ENCODE measurements around the gene ULK4. TPM values are rescaled to one million over a fixed set of nuclear protein-coding genes. Genes with fewer than 3 reads are reported as not detected.
"Not testable (repeated sequence)": the region's sequence is repeated elsewhere in the genome, so short reads cannot be mapped to it uniquely, and the experiment has no call there.

ULK4 gene
- total RNA-seq, 1 experiment from 2014 or later, result 14.3 TPM

DNA sequence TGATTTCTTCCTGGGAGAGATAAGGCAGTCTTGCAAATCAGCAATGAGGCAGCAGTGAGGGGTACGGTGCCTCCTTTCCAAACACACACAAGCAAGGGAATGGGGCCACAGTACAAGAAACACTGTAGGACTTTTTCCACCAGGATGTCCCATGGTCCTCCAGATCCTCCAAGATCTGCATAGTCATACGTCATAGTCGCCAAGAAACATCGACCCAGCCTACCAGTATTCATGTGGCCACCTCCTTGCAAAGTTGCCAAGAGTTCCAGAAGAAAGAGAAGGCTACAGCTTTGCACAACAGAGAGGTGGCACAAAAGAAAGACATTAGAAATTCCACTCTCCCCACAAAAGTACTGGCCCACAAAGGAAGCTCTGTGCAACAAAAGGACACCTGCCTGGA, 504.7 kb downstream of the ULK4 start:
- POLR2A ChIA-PET, result no interaction called here
- Histone ChIP-seq H3K36me3 (ENCODE audit: control insufficient read depth, insufficient read depth, low read length) (no peaks in the 10 kb centered on the region), H3K9me3 (ENCODE audit: control insufficient read depth, insufficient read depth, low read depth, low read length) (no peaks in the 10 kb centered on the region), H3K27ac (ENCODE audit: low read length) (no peak overlapping the region), H3K4me1 (ENCODE audit: control insufficient read depth, insufficient read depth, low read length) (no peaks in the 10 kb centered on the region), H3K4me3 (ENCODE audit: low read depth in 2 of 2, low read length in 2 of 2) (no peak overlapping the region), H3K27me3 (ENCODE audit: control insufficient read depth, insufficient read depth, low read length) (no peaks in the 10 kb centered on the region)
- DNase-seq (ENCODE audit: low read depth, low spot score) (no peak), ATAC-seq (no peak)
- TF ChIP-seq SIN3A (IDR thresholded peaks at IDR 0.05; ENCODE audit: borderline replicate concordance, insufficient read depth, low read depth, low read length) (no peak), TCF7L2 (IDR thresholded peaks at IDR 0.05; ENCODE audit: low read depth, low read length) (no peak), POLR2AphosphoS5 (IDR thresholded peaks at IDR 0.05; ENCODE audit: low read depth, low read length) (no peak)
- TF ChIP-seq, protein P1, sequence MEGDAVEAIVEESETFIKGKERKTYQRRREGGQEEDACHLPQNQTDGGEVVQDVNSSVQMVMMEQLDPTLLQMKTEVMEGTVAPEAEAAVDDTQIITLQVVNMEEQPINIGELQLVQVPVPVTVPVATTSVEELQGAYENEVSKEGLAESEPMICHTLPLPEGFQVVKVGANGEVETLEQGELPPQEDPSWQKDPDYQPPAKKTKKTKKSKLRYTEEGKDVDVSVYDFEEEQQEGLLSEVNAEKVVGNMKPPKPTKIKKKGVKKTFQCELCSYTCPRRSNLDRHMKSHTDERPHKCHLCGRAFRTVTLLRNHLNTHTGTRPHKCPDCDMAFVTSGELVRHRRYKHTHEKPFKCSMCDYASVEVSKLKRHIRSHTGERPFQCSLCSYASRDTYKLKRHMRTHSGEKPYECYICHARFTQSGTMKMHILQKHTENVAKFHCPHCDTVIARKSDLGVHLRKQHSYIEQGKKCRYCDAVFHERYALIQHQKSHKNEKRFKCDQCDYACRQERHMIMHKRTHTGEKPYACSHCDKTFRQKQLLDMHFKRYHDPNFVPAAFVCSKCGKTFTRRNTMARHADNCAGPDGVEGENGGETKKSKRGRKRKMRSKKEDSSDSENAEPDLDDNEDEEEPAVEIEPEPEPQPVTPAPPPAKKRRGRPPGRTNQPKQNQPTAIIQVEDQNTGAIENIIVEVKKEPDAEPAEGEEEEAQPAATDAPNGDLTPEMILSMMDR (IDR thresholded peaks at IDR 0.05), result no peak
- TF ChIP-seq, protein P2, sequence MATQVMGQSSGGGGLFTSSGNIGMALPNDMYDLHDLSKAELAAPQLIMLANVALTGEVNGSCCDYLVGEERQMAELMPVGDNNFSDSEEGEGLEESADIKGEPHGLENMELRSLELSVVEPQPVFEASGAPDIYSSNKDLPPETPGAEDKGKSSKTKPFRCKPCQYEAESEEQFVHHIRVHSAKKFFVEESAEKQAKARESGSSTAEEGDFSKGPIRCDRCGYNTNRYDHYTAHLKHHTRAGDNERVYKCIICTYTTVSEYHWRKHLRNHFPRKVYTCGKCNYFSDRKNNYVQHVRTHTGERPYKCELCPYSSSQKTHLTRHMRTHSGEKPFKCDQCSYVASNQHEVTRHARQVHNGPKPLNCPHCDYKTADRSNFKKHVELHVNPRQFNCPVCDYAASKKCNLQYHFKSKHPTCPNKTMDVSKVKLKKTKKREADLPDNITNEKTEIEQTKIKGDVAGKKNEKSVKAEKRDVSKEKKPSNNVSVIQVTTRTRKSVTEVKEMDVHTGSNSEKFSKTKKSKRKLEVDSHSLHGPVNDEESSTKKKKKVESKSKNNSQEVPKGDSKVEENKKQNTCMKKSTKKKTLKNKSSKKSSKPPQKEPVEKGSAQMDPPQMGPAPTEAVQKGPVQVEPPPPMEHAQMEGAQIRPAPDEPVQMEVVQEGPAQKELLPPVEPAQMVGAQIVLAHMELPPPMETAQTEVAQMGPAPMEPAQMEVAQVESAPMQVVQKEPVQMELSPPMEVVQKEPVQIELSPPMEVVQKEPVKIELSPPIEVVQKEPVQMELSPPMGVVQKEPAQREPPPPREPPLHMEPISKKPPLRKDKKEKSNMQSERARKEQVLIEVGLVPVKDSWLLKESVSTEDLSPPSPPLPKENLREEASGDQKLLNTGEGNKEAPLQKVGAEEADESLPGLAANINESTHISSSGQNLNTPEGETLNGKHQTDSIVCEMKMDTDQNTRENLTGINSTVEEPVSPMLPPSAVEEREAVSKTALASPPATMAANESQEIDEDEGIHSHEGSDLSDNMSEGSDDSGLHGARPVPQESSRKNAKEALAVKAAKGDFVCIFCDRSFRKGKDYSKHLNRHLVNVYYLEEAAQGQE (IDR thresholded peaks at IDR 0.05; ENCODE audit: insufficient read depth in 1 of 2, low read depth in 2 of 2, low read length in 1 of 2), result no peak
- intact Hi-C loops (cut with micrococcal nuclease; ENCODE audit: unreplicated experiment) (no loop called here), in situ Hi-C loops (cut with HindIII; ENCODE audit: low pct_unique_long_range_greater_than_20kb, low sequenced_read_pairs) (no loop called here)
- BruUV-seq (replicated peaks), result no TSS peak
- CTCF ChIA-PET, result no interaction called here

DNA sequence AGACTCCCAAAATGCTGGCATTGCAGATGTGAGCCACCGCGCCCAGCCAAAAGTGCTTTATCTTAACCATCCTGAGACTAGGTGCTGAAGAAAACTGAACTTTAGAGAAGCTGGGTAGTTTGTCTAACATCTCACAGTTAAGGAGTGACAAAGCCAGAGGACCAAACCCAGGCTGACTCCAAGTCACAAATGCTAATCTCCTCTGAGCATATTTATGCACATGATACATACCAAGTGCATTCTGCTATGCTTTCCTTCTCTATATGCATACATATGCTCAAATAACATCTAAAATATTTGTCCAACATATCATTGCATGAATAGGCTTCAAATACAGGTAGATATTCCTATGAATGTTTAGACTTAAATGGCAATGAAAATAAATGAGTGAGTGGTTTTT, 505.7 kb downstream of the ULK4 start:
- no peak for DNase-seq (ENCODE audit: low read depth, low spot score)
- TF ChIP-seq POLR2AphosphoS5 (IDR thresholded peaks at IDR 0.05; ENCODE audit: low read depth, low read length), result no peak
- TF ChIP-seq TCF7L2 (IDR thresholded peaks at IDR 0.05; ENCODE audit: low read depth, low read length), result no peak
- TF ChIP-seq, protein P1 (IDR thresholded peaks at IDR 0.05), result no peak
- no peak for TF ChIP-seq SIN3A (IDR thresholded peaks at IDR 0.05; ENCODE audit: borderline replicate concordance, insufficient read depth, low read depth, low read length)
- TF ChIP-seq, protein P2 (IDR thresholded peaks at IDR 0.05; ENCODE audit: insufficient read depth in 1 of 2, low read depth in 2 of 2, low read length in 1 of 2), result no peak
- Histone ChIP-seq H3K36me3 (ENCODE audit: control insufficient read depth, insufficient read depth, low read length) (no peaks in the 10 kb centered on the region), H3K4me1 (ENCODE audit: control insufficient read depth, insufficient read depth, low read length) (no peaks in the 10 kb centered on the region), H3K27me3 (ENCODE audit: control insufficient read depth, insufficient read depth, low read length) (no peaks in the 10 kb centered on the region), H3K9me3 (ENCODE audit: control insufficient read depth, insufficient read depth, low read depth, low read length) (no peaks in the 10 kb centered on the region), H3K4me3 (ENCODE audit: low read depth in 2 of 2, low read length in 2 of 2) (no peak overlapping the region), H3K27ac (ENCODE audit: low read length) (no peak overlapping the region)
- no peak for ATAC-seq
- intact Hi-C loops (cut with micrococcal nuclease; ENCODE audit: unreplicated experiment), result no loop called here
- POLR2A ChIA-PET, result no interaction called here
- in situ Hi-C loops (cut with HindIII; ENCODE audit: low pct_unique_long_range_greater_than_20kb, low sequenced_read_pairs), result no loop called here
- BruUV-seq (replicated peaks), result no TSS peak
- CTCF ChIA-PET, result no interaction called here

DNA sequence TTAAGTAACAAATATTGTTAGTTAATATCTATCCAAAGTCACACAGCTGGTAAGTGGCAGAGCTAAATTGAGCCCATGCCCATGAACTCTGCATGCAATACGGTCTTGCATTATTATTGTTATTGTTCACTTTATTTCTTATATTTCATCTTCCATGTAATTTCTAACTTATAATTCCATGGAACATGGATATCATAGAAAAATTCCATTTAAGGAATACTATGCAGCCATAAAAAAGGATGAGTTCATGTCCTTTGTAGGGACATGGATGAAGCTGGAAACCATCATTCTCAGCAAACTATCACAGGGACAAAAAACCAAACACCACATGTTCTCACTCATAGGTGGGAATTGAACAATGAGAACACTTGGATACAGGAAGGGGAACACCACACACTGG, 508.3 kb downstream of the ULK4 start:
- H3K4me1 ChIP-seq (ENCODE audit: control insufficient read depth, insufficient read depth, low read length); intact Hi-C loops (cut with micrococcal nuclease; ENCODE audit: unreplicated experiment); POLR2A ChIA-PET; BruUV-seq (replicated peaks); H3K27me3 ChIP-seq (ENCODE audit: control insufficient read depth, insufficient read depth, low read length); CTCF ChIA-PET; DNase-seq (ENCODE audit: low read depth, low spot score); H3K27ac ChIP-seq (ENCODE audit: low read length); H3K4me3 ChIP-seq (ENCODE audit: low read depth in 2 of 2, low read length in 2 of 2); in situ Hi-C loops (cut with HindIII; ENCODE audit: low pct_unique_long_range_greater_than_20kb, low sequenced_read_pairs); H3K9me3 ChIP-seq (ENCODE audit: control insufficient read depth, insufficient read depth, low read depth, low read length); H3K36me3 ChIP-seq (ENCODE audit: control insufficient read depth, insufficient read depth, low read length); ATAC-seq: not testable (repeated sequence)
